Glutamatergic neuron (in vitro differentiated cells): ENCODE data around the gene EVL. TPM values are rescaled to one million over a fixed set of nuclear protein-coding genes. Genes with fewer than 3 reads are reported as not detected.
"Not testable (repeated sequence)": the region's sequence is repeated elsewhere in the genome, so short reads cannot be mapped to it uniquely, and the experiment has no call there.

Experiments
- DNase-seq: peaks from one replicate; pipeline ENCODE4 v3.0.0; 2022
- H3K27ac Mint-ChIP-seq: one replicate; pipeline ENCODE4 v1.8.0; 2020; ENCODE audit warnings: mild to moderate bottlenecking, mixed read lengths, inconsistent platforms; ENCODE audit not compliant: unreplicated experiment
- H3K27me3 Mint-ChIP-seq: one replicate; pipeline ENCODE4 v1.8.0; 2020; ENCODE audit warnings: mild to moderate bottlenecking, moderate library complexity, mixed read lengths, inconsistent platforms; ENCODE audit not compliant: unreplicated experiment
- H3K36me3 Mint-ChIP-seq: one replicate; pipeline ENCODE4 v1.8.0; 2020; ENCODE audit warnings: mild to moderate bottlenecking, mixed read lengths, inconsistent platforms; ENCODE audit not compliant: unreplicated experiment
- H3K4me1 Mint-ChIP-seq: one replicate; pipeline ENCODE4 v1.8.0; 2020; ENCODE audit warnings: mild to moderate bottlenecking, low read depth, mixed read lengths, inconsistent platforms; ENCODE audit not compliant: unreplicated experiment
- H3K4me3 Mint-ChIP-seq: one replicate; pipeline ENCODE4 v1.8.0; 2020; ENCODE audit warnings: mild to moderate bottlenecking, mixed read lengths, inconsistent platforms; ENCODE audit not compliant: unreplicated experiment
- H3K9me3 Mint-ChIP-seq: one replicate; pipeline ENCODE4 v1.8.0; 2020; ENCODE audit warnings: mild to moderate bottlenecking, moderate library complexity, mixed read lengths, inconsistent platforms; ENCODE audit not compliant: unreplicated experiment
- CTCF ChIP-seq: fragments of 200-600 bp; sonication (generic); IDR thresholded peaks from one replicate; pipeline ENCODE4 v1.5.0; 2021; ENCODE audit not compliant: partially characterized antibody, unreplicated experiment
- total RNA-seq: library from RNA; stranded (reverse); fragmentation: NEBNext Ultra II Directional; extraction: Animal tissue kit (Norgen Biotek cat#: 25700); gene quantifications from one replicate; pipeline ENCODE4 v1.2.1, GENCODE V29; 2021; ENCODE audit not compliant: unreplicated experiment

Gene EVL
- total RNA-seq, 1 donor from 2014 or later: 381 TPM

GRCh38 chr14:100028990-100029677, 36.1 kb upstream of the EVL start:
- Mint-ChIP-seq H3K9me3 (peaks cover 6% of the 10 kb centered on the region), H3K4me1 (peaks cover 10% of the 10 kb centered on the region), H3K4me3 (no peak overlapping the region), H3K36me3 (no peaks in the 10 kb centered on the region), H3K27me3 (peaks cover 5% of the 10 kb centered on the region), H3K27ac (no peak overlapping the region)
- DNase-seq: no peak
- no peak for TF ChIP-seq CTCF

- H3K4me3 Mint-ChIP-seq, H3K36me3 Mint-ChIP-seq, H3K27ac Mint-ChIP-seq, H3K9me3 Mint-ChIP-seq, H3K27me3 Mint-ChIP-seq, DNase-seq, H3K4me1 Mint-ChIP-seq: not testable (repeated sequence)
These were observed 35.2 kb upstream of the EVL start for GRCh38 chr14:100030006-100030405.

GRCh38 chr14:100030452-100031153, 34.6 kb upstream of the EVL start:
- no peak for TF ChIP-seq CTCF
- no peak overlapping the region for H3K4me3 Mint-ChIP-seq
- no peaks in the 10 kb centered on the region for H3K4me1 Mint-ChIP-seq
- H3K9me3 Mint-ChIP-seq: peaks cover 2% of the 10 kb centered on the region
- no peak overlapping the region for H3K27ac Mint-ChIP-seq
- DNase-seq: no peak
- no peaks in the 10 kb centered on the region for H3K27me3 Mint-ChIP-seq
- no peaks in the 10 kb centered on the region for H3K36me3 Mint-ChIP-seq

GRCh38 chr14:100031506-100032281, 33.5 kb upstream of the EVL start:
- TF ChIP-seq CTCF: no peak
- no peak for DNase-seq
- Mint-ChIP-seq H3K9me3 (peaks cover 2% of the 10 kb centered on the region), H3K27me3 (no peaks in the 10 kb centered on the region), H3K36me3 (no peaks in the 10 kb centered on the region), H3K4me3 (no peak overlapping the region), H3K27ac (no peak overlapping the region), H3K4me1 (no peaks in the 10 kb centered on the region)

- H3K36me3 Mint-ChIP-seq: no peaks in the 10 kb centered on the region
- H3K27me3 Mint-ChIP-seq: no peaks in the 10 kb centered on the region
- no peak overlapping the region for H3K4me3 Mint-ChIP-seq
- H3K4me1 Mint-ChIP-seq: no peaks in the 10 kb centered on the region
- no peak for TF ChIP-seq CTCF
- no peak overlapping the region for H3K27ac Mint-ChIP-seq
- DNase-seq: no peak
- peaks cover 4% of the 10 kb centered on the region for H3K9me3 Mint-ChIP-seq
These were observed 32.5 kb upstream of the EVL start for GRCh38 chr14:100032738-100033137.
